ENCODE results near the gene TMTC2. TPM values are rescaled to one million over a fixed set of nuclear protein-coding genes. Genes with fewer than 3 reads are reported as not detected.
A peak's percentile ranks its signal among the peaks of the same experiment; 100 is the strongest.

Gene TMTC2
- total RNA-seq (1 to 10 TPM; 3.6 to 5.4 (median 4.4) TPM), total RNA-seq (1.8 to 11.8 (median 7.4) reads per million in 29 experiments)
- 4.7 TPM for total RNA-seq (2013)

DNA sequence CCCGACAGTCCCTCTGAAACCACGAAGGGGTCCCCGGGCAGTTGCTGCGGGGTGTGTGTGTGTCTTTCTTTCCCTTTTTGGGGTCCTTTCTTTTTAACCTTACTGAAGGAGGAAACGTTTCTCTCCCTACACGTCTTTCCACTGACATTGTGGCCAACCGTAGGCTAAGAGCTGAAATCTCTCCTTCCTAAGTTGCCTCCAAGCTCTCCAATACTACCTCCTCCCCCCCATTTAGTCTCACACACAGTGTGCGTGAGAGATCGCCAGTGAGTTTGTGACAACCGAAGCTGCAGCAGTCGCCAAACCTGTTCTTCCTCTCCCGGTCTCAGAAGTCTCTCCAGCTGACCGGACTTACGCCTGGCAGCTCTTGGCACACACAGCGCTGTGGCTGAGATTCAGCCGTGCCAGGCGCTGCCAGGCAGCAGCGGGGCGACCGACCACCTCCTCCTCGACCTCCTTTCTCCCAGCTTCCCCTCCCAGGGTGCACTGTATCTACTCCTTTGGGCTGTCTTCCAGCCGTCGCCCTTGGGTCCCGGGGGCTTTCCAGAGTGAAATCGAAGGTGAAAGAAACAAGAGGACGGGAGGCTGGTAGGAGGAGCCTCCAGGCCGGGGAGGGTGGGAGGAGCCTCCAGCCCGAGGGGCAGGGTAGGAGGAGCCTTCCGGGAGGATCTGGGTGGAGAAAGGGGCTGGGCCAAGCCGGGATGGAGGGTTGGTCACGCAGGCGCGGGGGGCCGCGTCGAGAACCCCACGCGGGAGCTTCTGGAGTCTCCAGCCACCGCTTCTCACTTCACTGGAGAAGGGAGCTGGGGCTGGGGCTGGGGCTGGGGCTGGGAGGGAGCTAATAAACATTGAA is at the start of gene TMTC2:
TSS of gene TMTC2 (plus strand) at position 739 of the 853 bp plus-strand sequence.
- peak within 1 kb of the TSS; percentile 84 for H3K27ac ChIP-seq (ENCODE audit: low read length)
- Mint-ChIP-seq H3K4me1 (peaks cover 16 to 26% (median 19%) of the 10 kb centered on the region in 3 donors), H3K27me3 (peaks cover 9 to 13% of the 10 kb centered on the region in 2 donors), H3K4me3 (peak within 1 kb of the TSS; percentile 90 to 98 (median 94)), H3K9me3 (no peaks in the 10 kb centered on the region), H3K36me3 (no peaks in the 10 kb centered on the region), H3K27ac (peak within 1 kb of the TSS; percentile 93)
- CTCF ChIA-PET = interaction anchor here (0.5 to 2.6 kb wide), 26 partner anchors 8 to 1980 kb away, joined by 3 to 14 read pairs (median 3); partner anchors contain the start of genes CCDC59 (in 1 of the 2) and METTL25 (in 1 of the 2)
- no peaks in the 10 kb centered on the region for H3K36me3 ChIP-seq (ENCODE audit: control insufficient read depth in 2 of 2, extremely low read depth in 1 of 2, insufficient read depth in 1 of 2, low read length in 1 of 2)
- no peaks in the 10 kb centered on the region for H3K9me3 ChIP-seq
- peak within 1 kb of the TSS; percentile 69 to 75 for H3K4me3 ChIP-seq (ENCODE audit: control insufficient read depth in 1 of 2, extremely low read depth in 1 of 2, low read length in 1 of 2)
- H3K4me1 ChIP-seq (ENCODE audit: control insufficient read depth in 1 of 2, extremely low read depth in 1 of 2, insufficient read depth in 2 of 2, low read length in 2 of 2) = peaks cover 10 to 14% of the 10 kb centered on the region in 2 experiments
- WGBS (ENCODE audit: insufficient coverage) = under 1% methylated on average over 32 of the region's 39 CpGs
- ATAC-seq (replicated peaks in 1 of 4) (peak; percentile 87 to 92 (median 88)), DNase-seq (peak; percentile 69 to 92 (median 79))
- POLR2A ChIA-PET = interaction anchor here in 1 of 2 donors (0.5 to 0.7 kb wide), 3 partner anchors 67 to 248 kb away, joined by 4 to 11 read pairs (median 7); no protein-coding TSS in a partner anchor
- H3K27me3 ChIP-seq (replicated peaks in 1 of 2; ENCODE audit: control insufficient read depth in 2 of 2, extremely low read depth in 1 of 2, insufficient read depth in 2 of 2, low read length in 1 of 2) = peaks cover 0 to 3% of the 10 kb centered on the region in 2 experiments

DNA sequence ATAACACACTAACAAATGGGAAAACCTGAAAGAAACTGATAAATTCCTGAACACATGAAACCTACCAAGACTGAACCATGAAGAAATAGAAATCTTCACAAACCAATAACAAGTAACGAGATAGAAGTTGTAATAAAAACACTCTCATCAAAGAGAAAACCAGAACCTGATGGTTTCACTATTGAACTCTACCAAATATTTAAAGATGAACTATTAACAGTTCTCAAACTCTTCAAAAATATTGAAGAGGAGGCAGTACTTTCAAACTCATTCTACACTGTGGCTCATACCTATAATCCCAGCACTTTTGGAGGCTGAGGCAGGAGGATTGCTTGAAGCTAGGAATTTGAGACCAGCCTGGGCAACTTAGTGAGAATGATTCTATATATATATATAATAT is 48.4 kb upstream of the TMTC2 start:
- ChIA-PET POLR2A (no interaction called here), CTCF (interaction anchor here in 1 of 2 donors (1.0 kb wide), 1 partner anchor 47 kb away, joined by 3 read pairs; no protein-coding TSS in a partner anchor)
- Histone ChIP-seq H3K27me3 (replicated peaks in 1 of 2; ENCODE audit: control insufficient read depth in 2 of 2, extremely low read depth in 1 of 2, insufficient read depth in 2 of 2, low read length in 1 of 2) (peaks cover 0 to 3% of the 10 kb centered on the region in 2 experiments), H3K36me3 (ENCODE audit: control insufficient read depth in 2 of 2, extremely low read depth in 1 of 2, insufficient read depth in 1 of 2, low read length in 1 of 2) (no peaks in the 10 kb centered on the region), H3K4me1 (ENCODE audit: control insufficient read depth in 1 of 2, extremely low read depth in 1 of 2, insufficient read depth in 2 of 2, low read length in 2 of 2) (no peaks in the 10 kb centered on the region), H3K27ac (ENCODE audit: low read length) (no peak overlapping the region), H3K9me3 (no peaks in the 10 kb centered on the region), H3K4me3 (ENCODE audit: control insufficient read depth in 1 of 2, extremely low read depth in 1 of 2, low read length in 1 of 2) (no peak overlapping the region)
- Mint-ChIP-seq H3K4me3 (no peak overlapping the region), H3K36me3 (no peaks in the 10 kb centered on the region), H3K4me1 (no peaks in the 10 kb centered on the region), H3K27me3 (no peaks in the 10 kb centered on the region), H3K27ac (no peak overlapping the region), H3K9me3 (peaks cover 0 to 7% (median 0%) of the 10 kb centered on the region in 3 donors)
- ATAC-seq (replicated peaks in 1 of 4) (no peak), DNase-seq (no peak)
- no CpG with 5 or more reads among the region's 1 CpG for WGBS (ENCODE audit: insufficient coverage)

DNA sequence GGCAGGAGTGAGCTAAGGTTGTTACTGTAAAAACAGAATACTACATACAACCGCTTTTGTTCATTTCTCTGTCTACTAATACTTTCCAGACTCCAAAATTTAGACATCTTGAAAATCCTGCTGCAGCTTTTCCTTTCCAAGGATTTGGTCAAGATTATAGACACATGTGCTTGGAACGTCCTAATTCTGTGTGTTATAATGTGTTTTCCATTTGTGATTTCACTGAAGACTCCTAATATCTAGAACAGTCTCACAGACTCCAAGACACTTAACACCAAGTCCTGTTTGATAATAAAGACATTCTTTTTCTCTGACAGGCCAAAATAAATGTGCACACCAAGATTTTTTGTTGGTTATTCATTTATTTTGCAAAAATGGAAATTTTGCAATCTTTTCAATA is 41.8 kb upstream of the TMTC2 start:
- DNase-seq (no peak), ATAC-seq (replicated peaks in 1 of 4) (no peak)
- ChIA-PET CTCF (no interaction called here), POLR2A (interaction anchor here in 1 of 2 donors (0.6 kb wide), 1 partner anchor 40 kb away, joined by 4 read pairs; no protein-coding TSS in a partner anchor)
- Histone ChIP-seq H3K4me3 (ENCODE audit: control insufficient read depth in 1 of 2, extremely low read depth in 1 of 2, low read length in 1 of 2) (no peak overlapping the region), H3K4me1 (ENCODE audit: control insufficient read depth in 1 of 2, extremely low read depth in 1 of 2, insufficient read depth in 2 of 2, low read length in 2 of 2) (no peaks in the 10 kb centered on the region), H3K27me3 (replicated peaks in 1 of 2; ENCODE audit: control insufficient read depth in 2 of 2, extremely low read depth in 1 of 2, insufficient read depth in 2 of 2, low read length in 1 of 2) (no peaks in the 10 kb centered on the region), H3K9me3 (no peaks in the 10 kb centered on the region), H3K36me3 (ENCODE audit: control insufficient read depth in 2 of 2, extremely low read depth in 1 of 2, insufficient read depth in 1 of 2, low read length in 1 of 2) (no peaks in the 10 kb centered on the region), H3K27ac (ENCODE audit: low read length) (no peak overlapping the region)
- Mint-ChIP-seq H3K9me3 (peaks cover 0 to 7% (median 0%) of the 10 kb centered on the region in 3 donors), H3K27me3 (no peaks in the 10 kb centered on the region), H3K4me3 (no peak overlapping the region), H3K4me1 (no peaks in the 10 kb centered on the region), H3K36me3 (no peaks in the 10 kb centered on the region), H3K27ac (no peak overlapping the region)
- no CpG with 5 or more reads among the region's 2 CpGs for WGBS (ENCODE audit: insufficient coverage)

DNA sequence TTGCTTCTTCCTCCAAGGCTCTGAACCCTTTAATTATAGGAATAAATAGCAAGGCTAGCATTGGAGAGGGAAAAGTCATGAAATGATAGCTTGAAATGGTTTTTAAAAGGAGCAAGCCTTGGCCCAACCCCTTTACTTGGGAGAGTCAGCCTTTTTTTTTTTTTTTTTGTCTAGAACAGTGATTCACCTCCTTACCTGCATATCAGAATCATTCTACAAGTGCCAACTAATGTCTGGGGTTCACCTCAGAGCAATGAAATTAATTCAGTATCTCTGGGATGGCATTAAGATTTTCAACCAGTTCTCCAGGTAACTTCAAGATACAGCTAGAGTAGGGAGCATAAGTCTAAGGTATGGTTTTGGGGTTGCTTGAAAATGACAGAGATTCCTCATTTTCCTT is 41.3 kb upstream of the TMTC2 start:
- Histone ChIP-seq H3K27me3 (replicated peaks in 1 of 2; ENCODE audit: control insufficient read depth in 2 of 2, extremely low read depth in 1 of 2, insufficient read depth in 2 of 2, low read length in 1 of 2) (no peaks in the 10 kb centered on the region), H3K36me3 (ENCODE audit: control insufficient read depth in 2 of 2, extremely low read depth in 1 of 2, insufficient read depth in 1 of 2, low read length in 1 of 2) (no peaks in the 10 kb centered on the region), H3K4me3 (ENCODE audit: control insufficient read depth in 1 of 2, extremely low read depth in 1 of 2, low read length in 1 of 2) (no peak overlapping the region), H3K27ac (ENCODE audit: low read length) (no peak overlapping the region), H3K9me3 (no peaks in the 10 kb centered on the region), H3K4me1 (ENCODE audit: control insufficient read depth in 1 of 2, extremely low read depth in 1 of 2, insufficient read depth in 2 of 2, low read length in 2 of 2) (no peaks in the 10 kb centered on the region)
- DNase-seq (no peak), ATAC-seq (replicated peaks in 1 of 4) (no peak)
- Mint-ChIP-seq H3K36me3 (no peaks in the 10 kb centered on the region), H3K27ac (no peak overlapping the region), H3K27me3 (no peaks in the 10 kb centered on the region), H3K4me3 (no peak overlapping the region), H3K4me1 (peaks cover 0 to 2% (median 2%) of the 10 kb centered on the region in 3 donors), H3K9me3 (peaks cover 0 to 7% (median 0%) of the 10 kb centered on the region in 3 donors)
- CTCF ChIA-PET = no interaction called here
- POLR2A ChIA-PET = interaction anchor here in 1 of 2 donors (0.6 kb wide), 1 partner anchor 39 kb away, joined by 4 read pairs; no protein-coding TSS in a partner anchor

DNA sequence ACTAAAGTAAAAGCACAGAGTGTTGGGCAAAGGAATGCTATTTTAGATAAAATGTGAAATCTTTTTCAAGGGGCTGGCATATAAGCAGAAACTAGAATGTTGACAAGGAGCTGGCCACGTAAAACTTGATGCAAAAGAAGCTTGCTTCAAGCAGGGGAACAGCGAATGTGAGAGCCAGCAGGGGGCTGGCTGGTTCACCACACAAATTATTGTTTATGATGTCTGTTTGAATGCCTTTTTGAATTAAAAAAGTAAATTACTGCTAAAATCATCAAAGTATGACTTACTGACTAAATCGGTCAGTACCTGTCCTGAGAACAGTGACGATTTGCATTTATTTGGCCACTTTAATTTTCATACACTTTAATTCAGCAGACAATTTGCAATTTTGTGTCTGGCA is 38.9 kb upstream of the TMTC2 start:
- ATAC-seq (replicated peaks in 1 of 4) (no peak), DNase-seq (no peak)
- Histone ChIP-seq H3K36me3 (ENCODE audit: control insufficient read depth in 2 of 2, extremely low read depth in 1 of 2, insufficient read depth in 1 of 2, low read length in 1 of 2) (no peaks in the 10 kb centered on the region), H3K27ac (ENCODE audit: low read length) (no peak overlapping the region), H3K4me3 (ENCODE audit: control insufficient read depth in 1 of 2, extremely low read depth in 1 of 2, low read length in 1 of 2) (no peak overlapping the region), H3K27me3 (replicated peaks in 1 of 2; ENCODE audit: control insufficient read depth in 2 of 2, extremely low read depth in 1 of 2, insufficient read depth in 2 of 2, low read length in 1 of 2) (no peaks in the 10 kb centered on the region), H3K9me3 (no peaks in the 10 kb centered on the region), H3K4me1 (ENCODE audit: control insufficient read depth in 1 of 2, extremely low read depth in 1 of 2, insufficient read depth in 2 of 2, low read length in 2 of 2) (no peaks in the 10 kb centered on the region)
- Mint-ChIP-seq H3K27ac (no peak overlapping the region), H3K9me3 (peaks cover 0 to 3% (median 0%) of the 10 kb centered on the region in 3 donors), H3K4me3 (no peak overlapping the region), H3K36me3 (no peaks in the 10 kb centered on the region), H3K27me3 (no peaks in the 10 kb centered on the region), H3K4me1 (peaks cover 0 to 9% (median 7%) of the 10 kb centered on the region in 3 donors)
- 71% methylated on average over 1 of the region's 4 CpGs for WGBS (ENCODE audit: insufficient coverage)
- CTCF ChIA-PET = no interaction called here
- POLR2A ChIA-PET = no interaction called here

DNA sequence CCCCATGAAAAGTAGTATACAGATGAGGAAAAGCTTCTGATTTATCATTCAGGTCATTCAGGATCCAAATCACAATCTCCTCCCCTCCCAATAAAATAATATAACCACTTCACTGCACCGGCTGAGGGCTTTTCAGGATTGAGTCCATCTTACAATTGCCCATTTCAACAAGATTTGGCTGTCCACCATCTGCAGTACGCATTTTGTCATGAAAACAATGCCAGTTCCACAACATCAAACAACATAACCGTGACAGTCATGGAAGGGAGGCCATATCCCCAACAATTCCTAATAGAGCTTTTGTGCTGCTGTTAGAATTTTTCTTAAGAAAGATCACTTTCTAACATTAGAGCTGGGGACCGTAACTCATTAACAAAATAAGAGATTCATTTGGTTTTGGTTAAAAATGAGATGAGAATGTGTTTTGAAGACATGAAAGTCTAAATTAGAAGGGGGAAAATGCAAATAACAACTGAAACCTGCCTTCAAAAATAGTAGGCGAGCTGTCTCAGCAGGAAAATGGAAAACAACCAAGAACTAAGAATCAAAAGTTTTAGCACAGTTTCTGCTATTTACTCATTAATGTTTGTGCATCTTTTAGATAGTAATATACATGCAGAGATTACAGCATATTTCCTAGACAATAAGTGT is 38.3 kb upstream of the TMTC2 start:
- H3K27me3 ChIP-seq (replicated peaks in 1 of 2; ENCODE audit: control insufficient read depth in 2 of 2, extremely low read depth in 1 of 2, insufficient read depth in 2 of 2, low read length in 1 of 2) = no peaks in the 10 kb centered on the region
- Mint-ChIP-seq H3K9me3 (no peaks in the 10 kb centered on the region), H3K27ac (no peak overlapping the region), H3K27me3 (no peaks in the 10 kb centered on the region), H3K36me3 (no peaks in the 10 kb centered on the region), H3K4me1 (peaks cover 0 to 9% (median 7%) of the 10 kb centered on the region in 3 donors), H3K4me3 (no peak overlapping the region)
- ATAC-seq (replicated peaks in 1 of 4) = no peak
- no peaks in the 10 kb centered on the region for H3K9me3 ChIP-seq
- no peak overlapping the region for H3K4me3 ChIP-seq (ENCODE audit: control insufficient read depth in 1 of 2, extremely low read depth in 1 of 2, low read length in 1 of 2)
- ChIA-PET CTCF (no interaction called here), POLR2A (no interaction called here)
- H3K36me3 ChIP-seq (ENCODE audit: control insufficient read depth in 2 of 2, extremely low read depth in 1 of 2, insufficient read depth in 1 of 2, low read length in 1 of 2) = no peaks in the 10 kb centered on the region
- 100% methylated on average over 1 of the region's 5 CpGs for WGBS (ENCODE audit: insufficient coverage)
- DNase-seq = no peak
- H3K4me1 ChIP-seq (ENCODE audit: control insufficient read depth in 1 of 2, extremely low read depth in 1 of 2, insufficient read depth in 2 of 2, low read length in 2 of 2) = no peaks in the 10 kb centered on the region
- H3K27ac ChIP-seq (ENCODE audit: low read length) = no peak overlapping the region
